ENCODE measurements around the gene RNF166. TPM values are rescaled to one million over a fixed set of nuclear protein-coding genes. Genes with fewer than 3 reads are reported as not detected.

The RNF166 gene
- total RNA-seq, 2 donors from 2014 or later = 11.6 to 30.3 TPM

DNA sequence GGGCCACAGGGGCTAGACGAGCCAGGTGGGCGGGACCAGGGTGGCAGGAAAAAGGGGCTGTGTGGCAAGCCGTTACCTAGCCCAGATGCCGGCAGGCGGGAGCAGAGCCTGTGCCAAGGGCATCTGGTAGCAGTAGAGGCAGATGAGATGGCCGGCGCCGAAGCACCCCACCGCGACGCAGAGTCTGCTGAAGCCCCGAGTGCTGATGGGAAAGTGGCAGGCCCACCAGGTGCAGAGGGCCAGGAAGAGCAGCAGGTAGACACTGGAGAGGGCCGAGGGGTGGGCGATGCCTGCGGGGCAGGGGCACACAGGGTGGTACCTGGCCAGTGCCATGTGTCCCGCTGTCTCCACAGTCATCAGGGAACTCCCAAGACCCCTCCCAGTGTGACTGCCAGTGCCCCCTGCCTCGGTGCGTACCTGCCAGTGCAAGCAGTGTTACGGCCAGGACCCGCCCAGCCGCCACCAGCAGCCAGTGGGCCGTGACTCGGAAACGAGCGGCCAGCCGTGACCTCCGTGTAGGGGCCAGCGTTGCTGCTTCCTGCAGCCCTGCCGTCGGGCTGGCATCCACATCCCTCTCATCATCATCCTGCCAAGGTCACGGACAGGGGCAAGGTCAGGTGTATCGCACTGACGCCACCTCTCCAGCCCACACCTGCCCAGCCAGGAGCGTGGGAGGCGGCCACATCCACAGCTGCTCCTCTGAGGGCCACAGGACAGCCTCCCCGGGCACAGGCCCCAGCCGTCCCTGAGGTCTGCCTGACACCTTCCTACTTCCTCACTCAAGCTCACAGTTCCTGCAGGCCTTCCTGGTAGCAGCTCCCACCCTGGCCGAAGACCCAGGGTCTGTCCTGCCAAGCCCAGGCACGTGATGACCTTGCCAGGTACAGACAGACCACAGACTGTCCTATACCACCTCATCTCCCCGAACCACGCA lies 32.2 kb upstream of the RNF166 start:
- Histone ChIP-seq H3K27me3 (replicated peaks; ENCODE audit: insufficient read depth) (no peaks in the 10 kb centered on the region), H3K9me3 (no peaks in the 10 kb centered on the region), H3K4me3 (no peak overlapping the region), H3K4me1 (replicated peaks) (peaks cover 14% of the 10 kb centered on the region), H3K36me3 (no peaks in the 10 kb centered on the region), H3K27ac (peak overlapping the region; percentile 53 to 68)
- TF ChIP-seq POLR2AphosphoS5 (IDR thresholded peaks at IDR 0.05) (no peak), POLR2A (IDR thresholded peaks at IDR 0.05) (no peak)
- TF ChIP-seq, protein P1, sequence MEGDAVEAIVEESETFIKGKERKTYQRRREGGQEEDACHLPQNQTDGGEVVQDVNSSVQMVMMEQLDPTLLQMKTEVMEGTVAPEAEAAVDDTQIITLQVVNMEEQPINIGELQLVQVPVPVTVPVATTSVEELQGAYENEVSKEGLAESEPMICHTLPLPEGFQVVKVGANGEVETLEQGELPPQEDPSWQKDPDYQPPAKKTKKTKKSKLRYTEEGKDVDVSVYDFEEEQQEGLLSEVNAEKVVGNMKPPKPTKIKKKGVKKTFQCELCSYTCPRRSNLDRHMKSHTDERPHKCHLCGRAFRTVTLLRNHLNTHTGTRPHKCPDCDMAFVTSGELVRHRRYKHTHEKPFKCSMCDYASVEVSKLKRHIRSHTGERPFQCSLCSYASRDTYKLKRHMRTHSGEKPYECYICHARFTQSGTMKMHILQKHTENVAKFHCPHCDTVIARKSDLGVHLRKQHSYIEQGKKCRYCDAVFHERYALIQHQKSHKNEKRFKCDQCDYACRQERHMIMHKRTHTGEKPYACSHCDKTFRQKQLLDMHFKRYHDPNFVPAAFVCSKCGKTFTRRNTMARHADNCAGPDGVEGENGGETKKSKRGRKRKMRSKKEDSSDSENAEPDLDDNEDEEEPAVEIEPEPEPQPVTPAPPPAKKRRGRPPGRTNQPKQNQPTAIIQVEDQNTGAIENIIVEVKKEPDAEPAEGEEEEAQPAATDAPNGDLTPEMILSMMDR (IDR thresholded peaks at IDR 0.05) = no peak
- WGBS = 86% methylated on average over 36 of the region's 41 CpGs
- DNase-seq (ENCODE audit: low spot score) = no peak
- intact Hi-C loops (cut with DNase I) = loop anchor here (10.0 kb wide), 2 partner anchors 436 to 476 kb away; partner anchors contain the start of genes CDH15 and ZNF778

DNA sequence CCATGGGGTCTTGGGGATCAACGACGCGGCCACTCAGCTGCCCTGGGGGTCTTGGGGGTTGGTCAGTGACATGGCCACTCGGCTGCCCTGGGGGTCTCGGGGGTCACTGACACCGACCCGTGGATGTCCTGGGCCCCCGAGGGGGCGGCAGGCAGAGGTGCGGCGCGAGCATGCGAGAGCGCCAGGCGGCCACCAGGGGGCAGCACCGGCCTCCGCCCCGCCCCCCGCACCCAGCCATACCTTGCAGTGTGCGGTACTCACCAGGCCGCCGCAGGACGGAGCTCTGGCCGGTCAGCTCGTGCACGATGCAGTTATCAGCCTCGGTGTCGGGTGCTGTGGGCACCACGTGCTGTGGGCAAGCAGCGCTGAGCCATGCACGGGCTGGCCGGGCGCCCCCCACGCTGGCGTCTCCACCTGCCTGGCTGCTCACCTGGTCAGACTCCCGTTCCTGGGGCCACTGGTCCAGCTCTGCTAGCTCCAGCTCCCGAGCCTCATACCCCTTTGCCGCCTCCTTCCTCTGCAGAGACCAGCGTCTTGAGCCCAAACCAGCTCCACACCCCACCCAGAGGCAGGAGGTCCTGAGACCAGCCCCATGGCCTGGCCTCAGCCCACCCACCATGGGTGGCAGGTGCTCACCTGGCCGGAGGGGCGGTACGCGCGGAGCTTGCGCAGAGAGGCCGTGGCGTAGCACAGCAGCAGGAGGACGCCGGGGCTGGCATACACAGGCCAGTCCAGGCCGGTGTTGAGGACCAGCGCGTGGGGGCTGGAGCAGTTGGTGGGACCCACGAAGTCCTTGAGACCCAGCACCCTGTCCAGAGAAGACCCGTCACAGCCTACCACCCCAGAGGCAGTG lies 31.3 kb upstream of the RNF166 start:
- peaks cover 14% of the 10 kb centered on the region for H3K4me1 ChIP-seq (replicated peaks)
- WGBS = 42% methylated on average over 22 of the region's 54 CpGs

DNA sequence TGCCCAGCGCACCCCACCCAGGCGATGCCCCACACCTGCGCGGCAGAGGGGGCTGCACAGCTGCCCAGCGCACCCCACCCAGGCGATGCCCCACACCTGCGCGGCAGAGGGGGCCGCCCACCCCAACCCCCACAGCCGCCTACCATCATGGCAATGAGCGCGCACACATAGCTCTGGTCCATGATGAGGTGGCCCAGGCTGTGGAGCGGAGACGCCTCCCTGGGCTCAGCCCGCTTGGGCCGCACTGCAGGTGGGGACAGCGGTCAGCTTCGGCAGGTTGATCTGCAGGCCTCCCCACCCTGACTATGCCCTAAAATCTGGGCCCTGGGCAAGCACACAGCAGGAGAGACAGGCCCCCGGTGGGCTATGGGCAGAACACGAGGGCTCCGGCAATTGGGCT lies 30.3 kb upstream of the RNF166 start:
- no peaks in the 10 kb centered on the region for H3K27me3 ChIP-seq (replicated peaks; ENCODE audit: insufficient read depth)
- H3K4me3 ChIP-seq = no peak overlapping the region
- DNase-seq (ENCODE audit: low spot score) = no peak
- TF ChIP-seq POLR2A (IDR thresholded peaks at IDR 0.05) (no peak), POLR2AphosphoS5 (IDR thresholded peaks at IDR 0.05) (no peak)
- TF ChIP-seq, protein P1 (IDR thresholded peaks at IDR 0.05) = no peak
- H3K36me3 ChIP-seq = no peaks in the 10 kb centered on the region
- WGBS = 89% methylated on average over 10 of the region's 21 CpGs
- intact Hi-C loops (cut with DNase I) = loop anchor here (10.0 kb wide), 2 partner anchors 438 to 478 kb away; partner anchors contain the start of genes CDH15 and ZNF778
- no peak overlapping the region for H3K27ac ChIP-seq
- no peaks in the 10 kb centered on the region for H3K9me3 ChIP-seq
- H3K4me1 ChIP-seq (replicated peaks) = peaks cover 14% of the 10 kb centered on the region

More for the DNA sequence above, 31.3 kb upstream of the RNF166 start:
- Histone ChIP-seq H3K27ac (no peak overlapping the region), H3K27me3 (replicated peaks; ENCODE audit: insufficient read depth) (no peaks in the 10 kb centered on the region), H3K9me3 (no peaks in the 10 kb centered on the region), H3K4me3 (no peak overlapping the region), H3K36me3 (no peaks in the 10 kb centered on the region)
- DNase-seq (ENCODE audit: low spot score) = peak; percentile 81
- intact Hi-C loops (cut with DNase I) = loop anchor here (10.0 kb wide), 2 partner anchors 437 to 477 kb away; partner anchors contain the start of genes CDH15 and ZNF778
- TF ChIP-seq, protein P1 (IDR thresholded peaks at IDR 0.05) = peak; percentile 99 to 100 (median 100)
- TF ChIP-seq POLR2A (IDR thresholded peaks at IDR 0.05) (no peak), POLR2AphosphoS5 (IDR thresholded peaks at IDR 0.05) (peak; percentile 85)

DNA sequence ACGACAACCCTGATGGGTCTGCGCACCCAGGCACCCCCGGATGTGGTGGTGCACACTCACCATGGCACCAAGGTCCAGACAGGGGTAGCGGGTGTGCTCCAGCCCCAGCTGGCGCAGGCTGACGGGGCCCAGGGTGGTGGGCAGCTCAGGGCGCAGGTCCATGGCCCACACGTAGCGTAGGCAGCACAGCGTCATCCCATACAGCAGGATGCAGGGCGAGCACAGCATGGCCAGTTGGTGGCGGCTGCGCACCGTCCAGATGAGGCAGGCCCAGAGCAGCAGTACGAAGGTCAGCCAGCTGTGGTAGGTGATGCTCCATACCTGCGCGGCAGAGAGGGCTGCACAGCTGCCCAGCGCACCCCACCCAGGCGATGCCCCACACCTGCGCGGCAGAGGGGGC lies 29.9 kb upstream of the RNF166 start:
- Histone ChIP-seq H3K9me3 (no peaks in the 10 kb centered on the region), H3K4me1 (replicated peaks) (peaks cover 14% of the 10 kb centered on the region), H3K27me3 (replicated peaks; ENCODE audit: insufficient read depth) (no peaks in the 10 kb centered on the region), H3K27ac (no peak overlapping the region), H3K36me3 (no peaks in the 10 kb centered on the region), H3K4me3 (no peak overlapping the region)
- intact Hi-C loops (cut with DNase I) = loop anchor here (10.0 kb wide), 2 partner anchors 439 to 479 kb away; partner anchors contain the start of genes CDH15 and ZNF778
- WGBS = 96% methylated on average over 9 of the region's 21 CpGs
- no peak for DNase-seq (ENCODE audit: low spot score)
- TF ChIP-seq POLR2A (IDR thresholded peaks at IDR 0.05) (no peak), POLR2AphosphoS5 (IDR thresholded peaks at IDR 0.05) (no peak)
- TF ChIP-seq, protein P1 (IDR thresholded peaks at IDR 0.05) = no peak

Data from prostate gland (tissue), 2 donors.